Ectodermal cell (in vitro differentiated cells): ENCODE results near the gene WDR12. TPM values are rescaled to one million over a fixed set of nuclear protein-coding genes. Genes with fewer than 3 reads are reported as not detected.
"Not testable (repeated sequence)": the region's sequence is repeated elsewhere in the genome, so short reads cannot be mapped to it uniquely, and the experiment has no call there.

Experiments
- H3K27ac ChIP-seq: 2 replicates; pipeline ENCODE4 v1.7.0; 2013; ENCODE audit warnings: mild to moderate bottlenecking, low read depth, low read length; ENCODE audit not compliant: insufficient read depth, poor library complexity, severe bottlenecking
- H3K27me3 ChIP-seq: 2 replicates; pipeline ENCODE4 v1.7.0; 2013; ENCODE audit warnings: mild to moderate bottlenecking, low read length; ENCODE audit not compliant: insufficient read depth, control insufficient read depth, poor library complexity, severe bottlenecking
- H3K36me3 ChIP-seq: one replicate; pipeline ENCODE4 v1.7.0; 2013; ENCODE audit warnings: low read length; ENCODE audit not compliant: control insufficient read depth, insufficient read depth
- H3K4me1 ChIP-seq: one replicate; pipeline ENCODE4 v1.7.0; 2013; ENCODE audit warnings: low read length; ENCODE audit not compliant: control insufficient read depth, insufficient read depth
- H3K4me3 ChIP-seq: 2 replicates; pipeline ENCODE4 v1.7.0; 2013; ENCODE audit warnings: low read depth, low read length, control low read depth; ENCODE audit not compliant: insufficient read depth
- H3K9me3 ChIP-seq: 2 replicates; pipeline ENCODE4 v1.7.0; 2013; ENCODE audit warnings: mild to moderate bottlenecking, low read length, moderate library complexity; ENCODE audit not compliant: control insufficient read depth
- WGBS, 2 experiments: methylation state at CpG; one replicate each; pipeline ENCODE4 v1.1.7; 2013; ENCODE audit warnings: missing lambda C conversion rate in 2 of 2; 5-methylcytosine and 5-hydroxymethylcytosine counted together
- polyA plus RNA-seq, 4 experiments: library from polyadenylated mRNA; stranded (reverse); fragments of 50-300 nt; gene quantifications; one replicate each; pipeline ENCODE4 v1.2.3, GENCODE V29; 2013

The WDR12 gene
- polyA plus RNA-seq (2013, experiment 1 of 4), result 76.8 TPM
- 76.0 TPM for polyA plus RNA-seq (2013, experiment 2 of 4)
- 47.9 TPM for polyA plus RNA-seq (2013, experiment 3 of 4)
- polyA plus RNA-seq (2013, experiment 4 of 4), result 64.0 TPM

- Histone ChIP-seq H3K27me3 (no peaks in the 10 kb centered on the region), H3K27ac (peak within 1 kb of the TSS; percentile 91), H3K4me1 (no peaks in the 10 kb centered on the region), H3K4me3 (peak within 1 kb of the TSS; percentile 85), H3K36me3 (no peaks in the 10 kb centered on the region), H3K9me3 (no peaks in the 10 kb centered on the region)
- 0% methylated on average over 36 to 38 of the region's 39 CpGs for WGBS, 2 experiments
These were observed at the start of gene WDR12, which contains the start of gene CARF for GRCh38 chr2:202911512-202912341. WDR12 (minus strand) TSS chr2:202911673; CDS start chr2:202911476, 197 bp downstream. CARF (plus strand) TSS chr2:202912275; CDS start chr2:202941903, 29,628 bp downstream.

- 79 to 98% methylated on average over 4 to 5 of the region's 6 CpGs for WGBS, 2 experiments
- no peak overlapping the region for H3K4me3 ChIP-seq
- no peaks in the 10 kb centered on the region for H3K36me3 ChIP-seq
- H3K27ac ChIP-seq, result no peak overlapping the region
- H3K27me3 ChIP-seq, result no peaks in the 10 kb centered on the region
- no peaks in the 10 kb centered on the region for H3K9me3 ChIP-seq
- H3K4me1 ChIP-seq, result no peaks in the 10 kb centered on the region
These were observed 49.1 kb upstream of the WDR12 start for GRCh38 chr2:202960524-202960923.

- Histone ChIP-seq H3K9me3 (peaks cover 3% of the 10 kb centered on the region), H3K4me1 (no peaks in the 10 kb centered on the region), H3K4me3 (no peak overlapping the region), H3K27ac (no peak overlapping the region), H3K27me3 (no peaks in the 10 kb centered on the region), H3K36me3 (no peaks in the 10 kb centered on the region)
- WGBS, 2 experiments, result 91 to 97% methylated on average over 2 of the region's 2 CpGs
These were observed 39.1 kb upstream of the WDR12 start for GRCh38 chr2:202950592-202950991.

- H3K36me3 ChIP-seq, H3K27me3 ChIP-seq, H3K27ac ChIP-seq, H3K4me1 ChIP-seq, H3K4me3 ChIP-seq, H3K9me3 ChIP-seq: not testable (repeated sequence)
- 91 to 95% methylated on average over 3 of the region's 3 CpGs for WGBS, 2 experiments
These were observed 37.9 kb upstream of the WDR12 start for GRCh38 chr2:202949333-202949732.

- Histone ChIP-seq H3K9me3 (peaks cover 3% of the 10 kb centered on the region), H3K36me3 (no peaks in the 10 kb centered on the region), H3K27ac (no peak overlapping the region), H3K4me3 (no peak overlapping the region), H3K27me3 (no peaks in the 10 kb centered on the region), H3K4me1 (no peaks in the 10 kb centered on the region)
- WGBS, 2 experiments, result 100% methylated on average over 1 to 2 of the region's 2 CpGs
These were observed 34.0 kb upstream of the WDR12 start for GRCh38 chr2:202945497-202945896.

- Histone ChIP-seq H3K27me3 (no peaks in the 10 kb centered on the region), H3K9me3 (peaks cover 3% of the 10 kb centered on the region), H3K4me1 (no peaks in the 10 kb centered on the region), H3K36me3 (no peaks in the 10 kb centered on the region), H3K4me3 (no peak overlapping the region), H3K27ac (no peak overlapping the region)
- 89 to 98% methylated on average over 2 to 3 of the region's 3 CpGs for WGBS, 2 experiments
These were observed 33.3 kb upstream of the WDR12 start for GRCh38 chr2:202944816-202945215.

- H3K9me3 ChIP-seq, result peaks cover 3% of the 10 kb centered on the region
- no peak overlapping the region for H3K27ac ChIP-seq
- H3K4me1 ChIP-seq, result no peaks in the 10 kb centered on the region
- H3K27me3 ChIP-seq, result no peaks in the 10 kb centered on the region
- no peak overlapping the region for H3K4me3 ChIP-seq
- 89% methylated on average over 1 of the region's 1 CpG; no CpG with 5 or more reads in 1 of the 2 experiments for WGBS, 2 experiments
- no peaks in the 10 kb centered on the region for H3K36me3 ChIP-seq
These were observed 32.9 kb upstream of the WDR12 start for GRCh38 chr2:202944408-202944807.

GRCh38 chr2:202941771-202942170, 30.3 kb upstream of the WDR12 start:
- Histone ChIP-seq H3K9me3 (no peaks in the 10 kb centered on the region), H3K27me3 (no peaks in the 10 kb centered on the region), H3K4me1 (no peaks in the 10 kb centered on the region), H3K27ac (no peak overlapping the region), H3K36me3 (no peaks in the 10 kb centered on the region), H3K4me3 (no peak overlapping the region)
- WGBS, 2 experiments, result 93 to 98% methylated on average over 4 of the region's 4 CpGs

GRCh38 chr2:202938960-202939359, 27.5 kb upstream of the WDR12 start:
- WGBS, 2 experiments, result 89 to 100% methylated on average over 1 to 2 of the region's 3 CpGs
- Histone ChIP-seq H3K4me1 (no peaks in the 10 kb centered on the region), H3K27me3 (no peaks in the 10 kb centered on the region), H3K27ac (no peak overlapping the region), H3K36me3 (no peaks in the 10 kb centered on the region), H3K4me3 (no peak overlapping the region), H3K9me3 (no peaks in the 10 kb centered on the region)

- Histone ChIP-seq H3K27me3 (no peaks in the 10 kb centered on the region), H3K4me1 (no peaks in the 10 kb centered on the region), H3K36me3 (no peaks in the 10 kb centered on the region), H3K4me3 (no peak overlapping the region), H3K27ac (no peak overlapping the region), H3K9me3 (no peaks in the 10 kb centered on the region)
- WGBS, 2 experiments, result 93 to 94% methylated on average over 2 of the region's 2 CpGs
These were observed 23.0 kb upstream of the WDR12 start for GRCh38 chr2:202934456-202934855.
